H54 (cell line): ENCODE measurements around the gene COL27A1.

ENCODE experiments used
- DNase-seq: peaks from one replicate; pipeline ENCODE4 v3.0.0; 2011; ENCODE audit warnings: low spot score, mixed read lengths; ENCODE audit not compliant: insufficient read length
- FAIRE-seq: peaks from 3 replicates; lab custom pipeline; 2011; peaks lifted over from hg19 to GRCh38; lab: Jason Lieb, UNC
- POLR2A ChIP-seq: IDR thresholded peaks from 2 replicates; pipeline ENCODE4 v1.6.1; 2011; ENCODE audit warnings: low read depth, mild to moderate bottlenecking, low read length

COL27A1 gene

GRCh38 chr9:114303571-114303970 lies 148.2 kb downstream of the COL27A1 start:
- TF ChIP-seq POLR2A: no peak
- FAIRE-seq (no peak), DNase-seq (no peak)

- DNase-seq (no peak), FAIRE-seq (no peak)
- TF ChIP-seq POLR2A: no peak
Measured at GRCh38 chr9:114303977-114304376, 148.6 kb downstream of the COL27A1 start.

GRCh38 chr9:114304416-114305188 lies 149.3 kb downstream of the COL27A1 start:
- FAIRE-seq (no peak), DNase-seq (no peak)
- no peak for TF ChIP-seq POLR2A

GRCh38 chr9:114307899-114308267 lies 152.5 kb downstream of the COL27A1 start:
- TF ChIP-seq POLR2A: no peak
- DNase-seq: no peak
- no peak for FAIRE-seq

DNA sequence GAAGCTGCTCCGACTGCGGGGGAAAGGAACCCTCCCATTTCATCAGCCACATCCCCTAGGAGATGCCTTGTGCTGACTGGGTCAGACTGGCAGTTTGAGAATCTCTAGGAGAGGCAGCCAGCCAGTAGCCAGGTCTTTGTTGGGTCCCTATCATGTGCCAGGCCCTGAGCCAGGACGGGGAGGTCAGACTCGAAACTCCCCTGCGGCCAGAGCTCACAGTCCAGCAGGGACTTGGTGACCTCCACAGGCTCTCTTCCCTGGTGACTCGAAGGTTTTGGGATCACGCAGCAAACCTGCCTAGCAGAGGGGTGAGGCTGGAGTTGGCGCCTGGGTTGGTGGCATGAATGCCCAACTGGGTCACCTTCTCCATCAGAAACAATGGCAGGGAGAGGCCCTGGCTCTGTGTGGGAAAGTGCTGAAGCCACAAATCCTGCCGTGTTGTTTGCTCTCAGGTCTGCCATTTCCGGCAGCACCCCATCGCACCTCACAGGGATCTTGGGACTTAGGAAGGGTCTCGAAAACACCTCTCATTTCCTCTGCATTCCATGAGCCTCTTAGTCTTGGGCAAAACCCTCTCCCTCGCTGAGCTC lies 153.1 kb downstream of the COL27A1 start:
- DNase-seq (no peak), FAIRE-seq (no peak)
- TF ChIP-seq POLR2A: no peak

DNA sequence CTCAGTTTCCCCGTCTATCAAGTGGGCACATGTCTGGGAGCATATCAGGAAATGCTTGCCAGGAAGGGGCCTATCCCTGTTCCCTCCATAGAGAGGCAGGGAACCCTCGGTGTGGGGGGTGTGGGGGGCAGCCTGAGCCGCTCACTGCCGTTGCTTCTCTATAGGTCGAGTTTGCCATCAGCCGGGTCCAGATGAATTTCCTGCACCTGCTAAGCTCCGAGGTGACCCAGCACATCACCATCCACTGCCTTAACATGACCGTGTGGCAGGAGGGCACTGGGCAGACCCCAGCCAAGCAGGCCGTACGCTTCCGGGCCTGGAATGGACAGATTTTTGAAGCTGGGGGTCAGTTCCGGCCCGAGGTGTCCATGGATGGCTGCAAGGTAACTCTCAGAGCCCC lies 153.8 kb downstream of the COL27A1 start:
- no peak for TF ChIP-seq POLR2A
- FAIRE-seq (no peak), DNase-seq (no peak)

GRCh38 chr9:114310471-114311450 lies 155.4 kb downstream of the COL27A1 start:
- no peak for TF ChIP-seq POLR2A
- DNase-seq (no peak), FAIRE-seq (no peak)

- no peak for TF ChIP-seq POLR2A
- DNase-seq: no peak
- FAIRE-seq: no peak
Measured at GRCh38 chr9:114311571-114312512, 156.5 kb downstream of the COL27A1 start.

GRCh38 chr9:114312513-114312875 lies 157.2 kb downstream of the COL27A1 start:
- DNase-seq: no peak
- FAIRE-seq: no peak
- no peak for TF ChIP-seq POLR2A

DNA sequence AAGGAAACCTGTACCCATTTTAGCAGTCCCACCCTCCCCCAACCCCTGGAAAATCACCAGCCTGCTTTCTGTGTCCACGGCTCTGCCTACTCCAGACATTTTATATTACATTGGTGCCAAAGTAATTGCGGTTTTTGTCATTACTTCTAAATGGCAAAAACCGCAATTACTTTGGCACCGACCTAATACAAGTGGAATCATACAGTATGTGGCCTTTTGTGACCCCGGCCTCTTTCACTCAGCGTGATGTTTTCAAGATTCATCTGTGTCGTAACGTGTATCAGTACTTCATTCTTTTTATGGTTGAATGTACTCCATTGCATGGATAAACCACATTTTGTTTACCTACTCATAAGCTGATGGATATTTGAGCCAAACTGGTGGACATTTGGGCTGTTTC lies 157.8 kb downstream of the COL27A1 start:
- FAIRE-seq: no peak
- no peak for DNase-seq
- TF ChIP-seq POLR2A: no peak

DNA sequence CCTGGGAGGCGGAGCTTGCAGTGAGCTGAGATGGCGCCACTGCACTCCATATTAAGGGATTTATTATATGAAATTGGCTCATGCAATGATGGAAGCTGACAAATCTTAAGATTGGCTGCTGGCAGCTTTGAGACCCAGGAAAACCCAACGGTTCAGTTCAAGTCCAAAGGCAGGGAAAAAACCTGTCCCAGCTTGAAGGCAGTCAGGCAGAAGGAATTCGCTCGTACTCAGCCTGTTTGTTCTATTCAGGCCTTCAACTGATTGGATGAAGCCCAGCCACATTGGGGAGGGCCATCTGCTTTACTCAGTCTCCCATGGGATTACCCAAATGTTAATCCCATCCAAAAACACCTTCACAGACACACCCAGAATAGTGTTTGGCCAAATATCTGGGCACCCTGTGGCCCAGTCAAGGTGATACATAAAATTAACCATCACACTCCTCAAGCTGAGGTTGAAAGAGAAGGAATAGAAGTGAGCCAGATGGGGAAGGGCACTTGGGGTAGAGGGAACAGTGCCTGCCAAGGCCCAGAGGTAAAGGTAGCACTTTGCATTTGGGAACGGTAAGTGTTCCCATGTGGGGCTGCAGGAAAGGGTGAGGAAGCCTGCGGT lies 159.0 kb downstream of the COL27A1 start:
- no peak for TF ChIP-seq POLR2A
- FAIRE-seq (no peak), DNase-seq (no peak)

DNA sequence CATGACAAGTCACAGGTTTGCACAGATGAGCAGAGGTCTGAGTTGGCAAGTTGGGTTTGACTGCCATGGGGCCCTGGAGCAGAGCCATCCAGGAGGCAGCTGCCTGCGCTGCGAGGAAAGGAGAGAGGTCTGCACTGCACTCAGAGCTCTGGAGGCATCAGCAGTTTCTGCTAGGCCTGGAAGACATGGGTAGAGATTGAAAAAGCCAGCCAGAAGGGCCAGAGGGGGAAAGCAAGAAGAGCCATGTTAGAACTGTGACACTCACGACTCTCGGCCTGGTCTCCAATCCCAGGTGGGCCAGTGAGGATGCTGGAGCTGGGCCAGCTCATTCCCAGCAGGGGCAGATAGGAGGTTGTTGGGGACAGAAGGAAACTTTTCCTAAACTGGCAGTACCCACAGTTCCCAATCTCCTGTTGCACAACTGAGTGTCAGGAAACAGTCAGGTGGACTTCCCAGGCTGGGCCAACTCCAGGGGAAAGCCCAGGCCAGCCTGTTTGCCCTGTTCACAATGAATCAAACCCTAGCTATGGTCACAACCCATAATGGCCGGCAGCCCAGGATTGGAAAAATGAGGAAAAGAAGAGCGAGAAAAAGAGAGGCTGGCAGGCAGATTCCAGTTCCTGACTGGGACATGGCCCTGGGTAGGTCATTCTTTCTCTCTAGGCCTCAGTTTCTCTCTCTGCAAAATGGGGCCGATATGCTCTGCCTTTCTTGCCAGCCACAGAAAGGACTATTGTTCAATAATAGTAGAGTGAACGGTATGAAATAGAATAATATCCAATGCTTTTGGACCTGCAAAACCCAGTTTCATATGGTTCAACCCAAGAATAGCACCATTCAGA lies 159.8 kb downstream of the COL27A1 start:
- DNase-seq: no peak

More for the DNA sequence above, 159.8 kb downstream of the COL27A1 start:
- no peak for FAIRE-seq
- TF ChIP-seq POLR2A: no peak
